Ishikawa (cell line): ENCODE measurements around the gene GOLGA6C.

Source experiments
- CEBPB ChIP-seq: IDR thresholded peaks from 2 replicates; pipeline ENCODE4 v1.6.1; 2012
- CREB1 ChIP-seq: IDR thresholded peaks from 2 replicates; pipeline ENCODE4 v1.6.1; 2012; ENCODE audit warnings: low read depth
- EGR1 ChIP-seq: IDR thresholded peaks from 2 replicates; pipeline ENCODE4 v1.6.1; 2012
- EP300 ChIP-seq: IDR thresholded peaks from 2 replicates; pipeline ENCODE4 v1.6.1; 2012; ENCODE audit warnings: borderline replicate concordance
- FOXM1 ChIP-seq: IDR thresholded peaks from 2 replicates; pipeline ENCODE4 v1.6.1; 2012; ENCODE audit warnings: low read depth, borderline replicate concordance
- NFIC ChIP-seq: IDR thresholded peaks from 2 replicates; pipeline ENCODE4 v1.6.1; 2012
- RAD21 ChIP-seq: IDR thresholded peaks from 2 replicates; pipeline ENCODE4 v1.6.1; 2012; ENCODE audit warnings: low read depth
- TAF1 ChIP-seq: IDR thresholded peaks from 2 replicates; pipeline ENCODE4 v1.6.1; 2012; ENCODE audit warnings: low read depth, mild to moderate bottlenecking
- TCF12 ChIP-seq: IDR thresholded peaks from 2 replicates; pipeline ENCODE4 v1.6.1; 2012; ENCODE audit warnings: low read depth
- TEAD4 ChIP-seq: IDR thresholded peaks from 2 replicates; pipeline ENCODE4 v1.6.1; 2012
- YY1 ChIP-seq: IDR thresholded peaks from 2 replicates; pipeline ENCODE4 v1.6.1; 2012; ENCODE audit warnings: low read depth
- ZBTB7A ChIP-seq: IDR thresholded peaks from 2 replicates; pipeline ENCODE4 v1.6.1; 2012; ENCODE audit warnings: low read depth
- TF ChIP-seq, protein P1 (sequence below): IDR thresholded peaks from 2 replicates; pipeline ENCODE4 v1.6.1; 2012
- TF ChIP-seq, protein P2 (sequence below): IDR thresholded peaks from 2 replicates; pipeline ENCODE4 v1.6.1; 2012
- TF ChIP-seq, protein P3 (sequence below): IDR thresholded peaks from 2 replicates; pipeline ENCODE4 v1.6.1; 2012; ENCODE audit warnings: low read depth, mild to moderate bottlenecking

GOLGA6C gene

DNA sequence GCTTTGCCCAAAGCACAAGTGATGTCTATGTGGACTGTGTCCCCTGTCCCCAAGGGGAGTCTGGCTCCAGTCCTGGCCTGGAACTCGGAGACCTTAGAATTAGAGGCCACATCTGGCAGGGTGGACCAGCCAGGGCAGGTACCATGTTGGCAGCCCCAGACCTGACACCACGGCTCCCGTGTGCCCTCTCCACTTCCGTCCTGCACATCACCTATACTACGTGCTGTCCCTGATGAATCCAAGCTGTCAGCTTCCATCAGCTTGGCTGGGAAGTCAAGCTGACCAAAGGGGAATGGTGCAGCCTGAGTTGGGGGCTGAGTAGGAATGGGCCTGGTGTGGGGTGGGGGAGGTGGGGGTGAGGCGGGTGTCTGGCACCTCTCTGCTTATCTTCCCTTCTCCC, 41.1 kb upstream of the GOLGA6C start:
- TF ChIP-seq, protein P1, sequence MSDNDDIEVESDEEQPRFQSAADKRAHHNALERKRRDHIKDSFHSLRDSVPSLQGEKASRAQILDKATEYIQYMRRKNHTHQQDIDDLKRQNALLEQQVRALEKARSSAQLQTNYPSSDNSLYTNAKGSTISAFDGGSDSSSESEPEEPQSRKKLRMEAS, result no peak
- TF ChIP-seq RAD21 (no peak), EP300 (no peak), CREB1 (no peak), TEAD4 (no peak), TAF1 (no peak), FOXM1 (no peak), CEBPB (no peak), NFIC (no peak), YY1 (no peak), ZBTB7A (no peak)
- TF ChIP-seq, protein P2, sequence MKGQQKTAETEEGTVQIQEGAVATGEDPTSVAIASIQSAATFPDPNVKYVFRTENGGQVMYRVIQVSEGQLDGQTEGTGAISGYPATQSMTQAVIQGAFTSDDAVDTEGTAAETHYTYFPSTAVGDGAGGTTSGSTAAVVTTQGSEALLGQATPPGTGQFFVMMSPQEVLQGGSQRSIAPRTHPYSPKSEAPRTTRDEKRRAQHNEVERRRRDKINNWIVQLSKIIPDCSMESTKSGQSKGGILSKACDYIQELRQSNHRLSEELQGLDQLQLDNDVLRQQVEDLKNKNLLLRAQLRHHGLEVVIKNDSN, result no peak
- TF ChIP-seq, protein P3, sequence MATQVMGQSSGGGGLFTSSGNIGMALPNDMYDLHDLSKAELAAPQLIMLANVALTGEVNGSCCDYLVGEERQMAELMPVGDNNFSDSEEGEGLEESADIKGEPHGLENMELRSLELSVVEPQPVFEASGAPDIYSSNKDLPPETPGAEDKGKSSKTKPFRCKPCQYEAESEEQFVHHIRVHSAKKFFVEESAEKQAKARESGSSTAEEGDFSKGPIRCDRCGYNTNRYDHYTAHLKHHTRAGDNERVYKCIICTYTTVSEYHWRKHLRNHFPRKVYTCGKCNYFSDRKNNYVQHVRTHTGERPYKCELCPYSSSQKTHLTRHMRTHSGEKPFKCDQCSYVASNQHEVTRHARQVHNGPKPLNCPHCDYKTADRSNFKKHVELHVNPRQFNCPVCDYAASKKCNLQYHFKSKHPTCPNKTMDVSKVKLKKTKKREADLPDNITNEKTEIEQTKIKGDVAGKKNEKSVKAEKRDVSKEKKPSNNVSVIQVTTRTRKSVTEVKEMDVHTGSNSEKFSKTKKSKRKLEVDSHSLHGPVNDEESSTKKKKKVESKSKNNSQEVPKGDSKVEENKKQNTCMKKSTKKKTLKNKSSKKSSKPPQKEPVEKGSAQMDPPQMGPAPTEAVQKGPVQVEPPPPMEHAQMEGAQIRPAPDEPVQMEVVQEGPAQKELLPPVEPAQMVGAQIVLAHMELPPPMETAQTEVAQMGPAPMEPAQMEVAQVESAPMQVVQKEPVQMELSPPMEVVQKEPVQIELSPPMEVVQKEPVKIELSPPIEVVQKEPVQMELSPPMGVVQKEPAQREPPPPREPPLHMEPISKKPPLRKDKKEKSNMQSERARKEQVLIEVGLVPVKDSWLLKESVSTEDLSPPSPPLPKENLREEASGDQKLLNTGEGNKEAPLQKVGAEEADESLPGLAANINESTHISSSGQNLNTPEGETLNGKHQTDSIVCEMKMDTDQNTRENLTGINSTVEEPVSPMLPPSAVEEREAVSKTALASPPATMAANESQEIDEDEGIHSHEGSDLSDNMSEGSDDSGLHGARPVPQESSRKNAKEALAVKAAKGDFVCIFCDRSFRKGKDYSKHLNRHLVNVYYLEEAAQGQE, result no peak

DNA sequence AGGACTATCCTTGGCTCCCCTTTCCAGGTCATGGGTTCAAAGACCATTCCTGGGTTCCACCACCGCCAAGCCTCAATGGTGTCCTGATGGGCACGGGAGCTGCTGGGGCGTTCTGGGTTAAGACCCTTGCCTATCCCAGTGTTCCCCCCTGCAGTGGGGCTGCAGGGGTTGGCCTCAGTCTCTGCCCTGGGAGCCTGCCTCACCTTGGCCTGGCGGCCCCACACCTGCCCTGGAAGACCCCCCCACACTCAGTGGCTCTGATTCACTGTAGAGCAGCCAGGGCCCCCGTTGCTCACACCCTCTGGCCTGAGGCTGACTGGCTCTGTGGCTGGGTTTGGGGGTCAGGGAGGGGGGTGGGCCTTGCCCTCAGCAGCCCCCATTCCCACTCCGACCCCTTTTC, 34.4 kb upstream of the GOLGA6C start:
- no peak for TF ChIP-seq TCF12
- TF ChIP-seq ZBTB7A, result no peak
- no peak for TF ChIP-seq CEBPB
- TF ChIP-seq TEAD4, result no peak
- TF ChIP-seq, protein P2, result no peak
- no peak for TF ChIP-seq NFIC
- no peak for TF ChIP-seq YY1
- no peak for TF ChIP-seq TAF1

DNA sequence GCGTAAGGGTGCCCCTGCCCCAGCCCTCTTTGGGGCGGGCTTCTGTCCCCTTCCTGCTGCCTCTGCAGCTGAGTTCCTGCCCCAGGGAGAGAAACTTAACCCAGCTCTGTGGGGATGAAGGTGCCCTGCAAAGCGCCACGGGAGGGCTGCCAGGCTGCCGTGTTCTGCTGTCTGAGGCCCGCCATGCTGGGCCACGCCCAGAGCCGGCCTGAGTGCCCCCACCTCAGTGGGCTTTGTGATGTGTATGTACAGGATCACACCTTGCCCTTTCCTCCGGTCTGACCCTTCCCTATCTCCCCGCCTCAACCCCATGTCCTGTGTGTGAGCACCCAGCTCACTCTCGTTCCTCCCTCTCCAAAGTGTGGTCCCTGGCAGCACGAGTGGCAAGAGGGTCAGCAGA, 33.9 kb upstream of the GOLGA6C start:
- TF ChIP-seq EP300 (no peak), RAD21 (no peak), FOXM1 (no peak), ZBTB7A (no peak), EGR1 (no peak), CREB1 (no peak), YY1 (no peak), TCF12 (no peak), NFIC (no peak), CEBPB (no peak), TAF1 (no peak), TEAD4 (no peak)
- TF ChIP-seq, protein P3, result no peak
- TF ChIP-seq, protein P2, result no peak
- TF ChIP-seq, protein P1, result no peak

DNA sequence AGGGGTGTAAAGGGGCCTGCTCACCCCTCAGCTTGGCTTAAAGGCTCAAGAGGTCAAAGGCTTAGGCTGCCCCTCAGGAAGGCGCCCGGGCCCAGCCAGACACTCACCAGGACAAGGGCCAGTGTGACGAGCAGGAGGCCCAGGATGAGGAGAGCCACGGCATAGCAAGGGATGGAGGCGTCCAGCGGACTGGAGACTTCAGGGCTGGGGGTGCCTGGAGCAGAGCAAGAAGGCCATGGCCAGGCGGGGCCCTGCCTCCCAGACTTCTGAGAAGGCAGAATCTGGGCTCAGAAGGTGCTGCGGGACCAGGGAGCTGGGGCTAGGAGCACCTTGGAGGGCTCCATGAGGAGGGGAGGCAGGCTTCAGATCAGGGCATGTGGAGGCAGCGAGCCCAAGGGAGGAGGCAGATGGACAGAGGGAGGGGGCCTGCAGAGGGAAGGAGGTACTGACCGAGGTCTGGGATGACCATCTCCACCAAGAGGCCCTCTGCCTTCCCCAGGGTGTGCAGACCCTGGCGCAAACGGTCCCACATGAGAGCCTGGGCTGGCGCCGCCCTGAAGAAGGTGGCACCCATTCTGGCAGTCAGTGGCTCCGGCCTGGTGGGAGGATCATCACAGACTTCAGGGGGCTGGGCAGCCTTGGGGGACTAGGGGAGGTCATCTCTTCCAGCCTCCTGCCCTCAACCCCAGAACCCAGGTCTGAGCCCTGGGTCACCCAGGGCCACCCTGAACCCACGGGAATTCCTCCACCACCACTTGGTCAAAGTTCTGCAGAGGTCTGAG, 32.0 kb upstream of the GOLGA6C start:
- TF ChIP-seq CREB1 (no peak), NFIC (no peak), TEAD4 (no peak), RAD21 (no peak), FOXM1 (no peak), YY1 (no peak), ZBTB7A (no peak), EGR1 (no peak), TCF12 (no peak), TAF1 (no peak), EP300 (no peak), CEBPB (no peak)
- TF ChIP-seq, protein P1, result no peak
- TF ChIP-seq, protein P3, result no peak
- TF ChIP-seq, protein P2, result no peak
